ENCODE results near the gene YOD1.

The YOD1 gene

DNA sequence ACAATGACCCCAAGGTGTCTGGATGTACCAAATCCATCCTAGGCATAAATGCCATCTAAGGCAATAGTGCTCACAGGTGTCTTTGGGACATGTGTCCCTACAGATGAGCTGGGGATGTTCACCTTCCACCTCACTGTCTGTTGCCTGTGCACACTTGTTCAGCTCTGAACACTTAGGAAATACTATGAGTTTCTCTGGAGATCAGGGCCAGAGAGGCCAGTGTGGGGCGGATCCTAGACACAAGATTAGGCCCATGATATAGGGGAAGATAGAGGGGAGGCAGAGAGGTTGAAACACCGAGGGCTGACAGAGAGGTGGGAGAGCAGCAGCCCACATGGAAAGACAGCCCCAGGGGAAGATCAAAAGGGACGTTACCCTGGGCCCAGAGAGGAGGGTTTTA, 44.1 kb downstream of the YOD1 start:
- DNase-seq (ENCODE audit: low read depth), result no peak

DNA sequence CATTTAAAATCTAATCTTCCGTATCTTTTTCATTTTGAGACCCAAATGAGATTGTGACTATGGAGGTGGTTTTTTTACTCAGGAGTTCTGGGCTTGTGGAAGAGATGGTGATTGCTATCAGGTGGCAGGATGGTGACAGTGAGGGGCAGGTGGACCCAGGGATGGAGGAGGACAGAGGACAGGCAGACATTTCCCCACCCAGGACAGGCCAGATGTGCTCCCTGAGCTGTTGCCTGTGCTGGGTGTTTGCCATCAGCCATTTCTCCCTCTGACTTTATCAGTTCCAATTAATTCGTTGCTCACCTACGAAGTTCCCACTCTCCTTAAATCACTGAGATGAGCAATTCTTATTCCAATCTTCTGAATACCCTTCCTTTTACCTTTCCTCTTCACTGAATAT, 44.9 kb downstream of the YOD1 start:
- no peak for DNase-seq (ENCODE audit: low read depth)

DNA sequence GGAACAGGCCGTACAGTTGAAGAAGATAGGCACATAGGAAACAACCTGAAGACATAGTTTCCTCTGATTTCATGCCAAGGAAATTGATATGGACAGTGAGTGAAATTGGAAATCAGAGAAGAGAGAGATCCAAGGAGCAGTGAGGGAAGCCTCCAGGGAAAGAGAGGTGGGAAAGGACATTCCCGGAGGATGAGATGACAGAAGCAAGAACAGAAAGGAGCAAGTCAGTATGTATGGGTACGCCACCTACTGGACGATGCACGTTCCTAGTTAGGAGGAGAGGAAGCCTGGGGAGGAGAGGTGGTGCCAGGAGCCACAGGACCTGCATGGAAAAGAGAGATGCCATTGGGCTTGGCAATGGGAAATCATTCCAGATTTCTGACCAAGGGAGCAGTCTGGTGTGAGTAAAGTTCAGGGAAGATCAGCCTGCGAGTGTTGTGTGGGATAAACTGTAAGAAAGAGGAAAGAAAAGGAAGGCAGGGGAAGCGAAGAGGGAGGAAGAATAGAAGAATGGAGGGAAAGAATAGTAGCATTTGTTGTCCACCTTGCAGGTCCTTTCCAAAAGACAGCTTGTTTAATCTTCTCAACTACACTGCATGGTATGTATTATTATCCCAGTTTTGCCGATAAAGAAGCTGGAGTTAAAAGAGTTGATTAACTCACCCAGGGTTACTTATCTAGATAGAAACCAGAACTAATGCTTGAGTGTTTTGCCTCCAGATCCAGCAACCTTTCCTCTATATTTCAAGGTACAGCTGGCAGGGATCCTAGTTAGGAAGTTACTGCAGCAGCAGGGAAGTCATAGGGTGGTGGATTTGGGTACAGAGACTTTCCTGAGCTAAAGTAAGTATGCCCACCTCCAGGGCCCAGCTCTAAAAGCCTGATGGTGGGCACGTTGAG, 45.8 kb downstream of the YOD1 start:
- DNase-seq (ENCODE audit: low read depth), result no peak

DNA sequence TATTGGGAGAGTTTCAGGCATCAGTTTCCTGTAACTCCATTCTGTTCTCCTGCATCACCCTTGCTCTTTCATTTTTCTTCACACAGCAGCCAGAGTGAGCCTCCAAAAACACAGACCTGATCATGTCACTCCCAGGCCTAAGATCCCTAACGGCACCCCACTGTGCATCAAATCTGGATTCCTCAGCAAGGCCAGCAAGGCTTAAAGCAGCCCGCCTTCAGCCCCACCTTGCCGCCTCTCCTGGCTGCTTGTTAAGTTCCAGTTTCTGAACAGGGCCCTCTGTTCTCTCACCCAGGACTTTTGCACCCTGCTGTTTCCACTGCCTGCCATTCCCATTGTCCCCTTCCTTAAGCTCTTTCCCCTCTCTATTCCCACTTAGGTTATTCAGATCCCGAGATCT, 47.8 kb downstream of the YOD1 start:
- no peak for DNase-seq (ENCODE audit: low read depth)

GRCh38 chr1:207002724-207003146, 48.3 kb downstream of the YOD1 start:
- DNase-seq (ENCODE audit: low read depth), result no peak

GRCh38 chr1:207001492-207002245, 49.3 kb downstream of the YOD1 start:
- DNase-seq (ENCODE audit: low read depth), result no peak

- DNase-seq (ENCODE audit: low read depth), result no peak
Observed at GRCh38 chr1:207000651-207001291, 50.2 kb downstream of the YOD1 start.

- no peak for DNase-seq (ENCODE audit: low read depth)
Observed at GRCh38 chr1:206998816-206999215, 52.2 kb downstream of the YOD1 start.

All from T-helper 22 cell (primary cell).